Sigmoid colon (tissue), 4 donors: ENCODE measurements around the gene MUC5AC.

ENCODE experiments used
- EP300 ChIP-seq, 4 donors: sonication (generic); formaldehyde crosslinking; IDR thresholded peaks; one replicate each; pipeline ENCODE4 v1.6.1; 2017; ENCODE audit warnings: antibody characterized with exemption in 4 of 4
- POLR2A ChIP-seq, 2 donors: fragments of 450-650 bp; IDR thresholded peaks; one replicate each; pipeline ENCODE4 v1.6.1; 2016; ENCODE audit warnings: antibody characterized with exemption in 2 of 2, mild to moderate bottlenecking in 2 of 2, moderate library complexity in 2 of 2
- POLR2AphosphoS5 ChIP-seq, 4 donors: sonication (generic); formaldehyde crosslinking; IDR thresholded peaks; one replicate each; pipeline ENCODE4 v1.6.1; 2017; ENCODE audit warnings: antibody characterized with exemption in 4 of 4
- TF ChIP-seq, protein P1 (sequence below), 4 experiments: fragments of 450-650 bp in 3 of 4; fragments of 200-600 bp in 1 of 4; IDR thresholded peaks; one replicate each; pipeline ENCODE4 v1.5.1; 2016 to 2019; ENCODE audit warnings: antibody characterized with exemption in 4 of 4, mild to moderate bottlenecking in 3 of 4, moderate library complexity in 2 of 4

DNA sequence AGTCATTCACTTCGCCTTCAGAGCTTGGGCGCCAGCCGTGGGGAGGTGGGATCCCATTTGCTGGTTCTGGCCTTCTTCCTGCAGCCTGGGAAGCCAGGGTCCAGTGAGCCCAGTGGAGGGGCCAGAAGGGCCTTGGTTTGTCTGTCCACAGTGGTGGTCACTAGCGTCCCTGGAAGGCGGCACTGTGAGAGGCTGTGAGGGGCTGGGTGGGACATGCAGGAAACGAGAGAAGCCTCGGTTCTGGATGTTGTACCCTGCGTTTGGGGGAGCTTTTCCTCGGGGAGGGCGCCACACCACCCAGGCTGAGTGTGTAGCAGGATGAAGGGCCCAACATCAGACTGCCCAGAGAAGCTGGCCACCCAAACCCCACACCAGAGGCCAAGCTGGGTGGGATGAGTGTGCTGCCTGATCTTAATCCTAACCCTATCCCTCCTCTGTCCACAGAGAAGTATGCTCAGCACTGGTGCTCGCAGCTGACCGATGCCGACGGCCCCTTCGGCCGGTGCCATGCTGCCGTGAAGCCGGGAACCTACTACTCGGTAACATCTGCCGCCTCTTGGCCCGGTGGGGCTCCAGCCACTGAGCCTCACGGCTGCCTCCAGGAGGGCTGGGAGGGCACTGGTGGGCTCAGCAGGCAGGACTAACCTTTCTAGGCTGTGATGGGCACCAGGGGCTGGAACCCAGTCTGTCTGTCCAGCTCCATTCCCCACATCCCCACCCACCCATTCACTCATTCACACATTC, 14.4 kb downstream of the MUC5AC start:
- TF ChIP-seq POLR2A (IDR thresholded peaks at IDR 0.05) (no peak), POLR2AphosphoS5 (IDR thresholded peaks at IDR 0.05) (no peak), EP300 (IDR thresholded peaks at IDR 0.05) (no peak)
- TF ChIP-seq, protein P1, sequence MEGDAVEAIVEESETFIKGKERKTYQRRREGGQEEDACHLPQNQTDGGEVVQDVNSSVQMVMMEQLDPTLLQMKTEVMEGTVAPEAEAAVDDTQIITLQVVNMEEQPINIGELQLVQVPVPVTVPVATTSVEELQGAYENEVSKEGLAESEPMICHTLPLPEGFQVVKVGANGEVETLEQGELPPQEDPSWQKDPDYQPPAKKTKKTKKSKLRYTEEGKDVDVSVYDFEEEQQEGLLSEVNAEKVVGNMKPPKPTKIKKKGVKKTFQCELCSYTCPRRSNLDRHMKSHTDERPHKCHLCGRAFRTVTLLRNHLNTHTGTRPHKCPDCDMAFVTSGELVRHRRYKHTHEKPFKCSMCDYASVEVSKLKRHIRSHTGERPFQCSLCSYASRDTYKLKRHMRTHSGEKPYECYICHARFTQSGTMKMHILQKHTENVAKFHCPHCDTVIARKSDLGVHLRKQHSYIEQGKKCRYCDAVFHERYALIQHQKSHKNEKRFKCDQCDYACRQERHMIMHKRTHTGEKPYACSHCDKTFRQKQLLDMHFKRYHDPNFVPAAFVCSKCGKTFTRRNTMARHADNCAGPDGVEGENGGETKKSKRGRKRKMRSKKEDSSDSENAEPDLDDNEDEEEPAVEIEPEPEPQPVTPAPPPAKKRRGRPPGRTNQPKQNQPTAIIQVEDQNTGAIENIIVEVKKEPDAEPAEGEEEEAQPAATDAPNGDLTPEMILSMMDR (IDR thresholded peaks at IDR 0.05), result no peak
